Left hindlimb (tissue), 1 donor: ENCODE data around the gene MLLT6.

ENCODE experiments used
- DNase-seq: peaks from one replicate; pipeline ENCODE4 v3.0.0-alpha.2; 2018

MLLT6 gene

GRCh38 chr17:38676706-38677504 is 28.2 kb upstream of the MLLT6 start:
- peak; percentile 83 for DNase-seq

GRCh38 chr17:38677819-38678218 is 27.3 kb upstream of the MLLT6 start:
- DNase-seq, result no peak

GRCh38 chr17:38681096-38681495 is 24.0 kb upstream of the MLLT6 start:
- no peak for DNase-seq

GRCh38 chr17:38685491-38685890 is 19.6 kb upstream of the MLLT6 start:
- no peak for DNase-seq

- no peak for DNase-seq
These were observed 17.8 kb upstream of the MLLT6 start for GRCh38 chr17:38687286-38687685.

GRCh38 chr17:38690386-38690785 is 14.7 kb upstream of the MLLT6 start:
- no peak for DNase-seq

- no peak for DNase-seq
These were observed 13.9 kb upstream of the MLLT6 start for GRCh38 chr17:38691154-38691553.

GRCh38 chr17:38693700-38694329 is 11.3 kb upstream of the MLLT6 start:
- DNase-seq, result peak; percentile 89

- DNase-seq, result no peak
These were observed 7.8 kb upstream of the MLLT6 start for GRCh38 chr17:38697061-38697820.

GRCh38 chr17:38698760-38699159 is 6.3 kb upstream of the MLLT6 start:
- no peak for DNase-seq

- no peak for DNase-seq
These were observed 3.4 kb upstream of the MLLT6 start for GRCh38 chr17:38701504-38702165.

- peak; percentile 92 for DNase-seq
These were observed 2.7 kb upstream of the MLLT6 start for GRCh38 chr17:38702166-38702915.

- DNase-seq, result no peak
These were observed 1.9 kb upstream of the MLLT6 start for GRCh38 chr17:38702916-38703741.

GRCh38 chr17:38703742-38704605 is 1.1 kb upstream of the MLLT6 start:
- peak; percentile 70 for DNase-seq

GRCh38 chr17:38705523-38705802 is 390 bp downstream of the MLLT6 start:
- DNase-seq, result peak; percentile 63

- DNase-seq, result peak; percentile 70
These were observed 881 bp downstream of the MLLT6 start for GRCh38 chr17:38705803-38706504.

- no peak for DNase-seq
These were observed 1.6 kb downstream of the MLLT6 start for GRCh38 chr17:38706505-38707216.

GRCh38 chr17:38707678-38708351 is 2.7 kb downstream of the MLLT6 start:
- DNase-seq, result no peak
